ENCODE data around the gene SNRNP200. TPM values are rescaled to one million over a fixed set of nuclear protein-coding genes. Genes with fewer than 3 reads are reported as not detected.

The SNRNP200 gene
- total and polyA plus RNA-seq, 8 donors = 82.7 to 209 (median 195) TPM

- TF ChIP-seq CTCF (IDR thresholded peaks at IDR 0.05) = no peak
- H3K27me3 ChIP-seq = peaks cover 0 to 12% of the 10 kb centered on the region in 2 donors
- peaks cover 0 to 19% of the 10 kb centered on the region in 2 donors for H3K4me1 ChIP-seq
- no peak for DNase-seq
- intact Hi-C loops (cut with DNase I) = no loop called here
- no peaks in the 10 kb centered on the region for H3K9me3 ChIP-seq
- no peak overlapping the region for H3K27ac ChIP-seq
- peak; percentile 51 for ATAC-seq
- no peak overlapping the region for H3K4me3 ChIP-seq
- no peaks in the 10 kb centered on the region for H3K36me3 ChIP-seq
Observed at GRCh38 chr2:96330407-96330806, 25.1 kb upstream of the SNRNP200 start.

- Histone ChIP-seq H3K27ac (no peak overlapping the region), H3K36me3 (no peaks in the 10 kb centered on the region), H3K9me3 (no peaks in the 10 kb centered on the region), H3K27me3 (peaks cover 0 to 17% of the 10 kb centered on the region in 2 donors), H3K4me1 (peaks cover 0 to 21% of the 10 kb centered on the region in 2 donors), H3K4me3 (no peak overlapping the region)
- DNase-seq (no peak), ATAC-seq (no peak)
- no peak for TF ChIP-seq CTCF (IDR thresholded peaks at IDR 0.05)
- intact Hi-C loops (cut with DNase I) = no loop called here
Observed at GRCh38 chr2:96329874-96330273, 24.5 kb upstream of the SNRNP200 start.

- Histone ChIP-seq H3K4me1 (peaks cover 0 to 21% of the 10 kb centered on the region in 2 donors), H3K27ac (no peak overlapping the region), H3K4me3 (no peak overlapping the region), H3K27me3 (peaks cover 1 to 22% of the 10 kb centered on the region in 2 donors), H3K9me3 (no peaks in the 10 kb centered on the region), H3K36me3 (no peaks in the 10 kb centered on the region)
- peak in 1 of 4 donors; percentile 53 for DNase-seq
- no peak for TF ChIP-seq CTCF (IDR thresholded peaks at IDR 0.05)
- intact Hi-C loops (cut with DNase I) = no loop called here
- ATAC-seq = no peak
Observed at GRCh38 chr2:96329456-96329855, 24.1 kb upstream of the SNRNP200 start.

GRCh38 chr2:96326990-96327820 is 21.9 kb upstream of the SNRNP200 start:
- H3K27me3 ChIP-seq = peaks cover 19 to 44% of the 10 kb centered on the region in 2 donors
- DNase-seq (no peak), ATAC-seq (no peak)
- no peak overlapping the region for H3K27ac ChIP-seq
- no peak for TF ChIP-seq CTCF (IDR thresholded peaks at IDR 0.05)
- H3K9me3 ChIP-seq = no peaks in the 10 kb centered on the region
- intact Hi-C loops (cut with DNase I) = no loop called here
- no peaks in the 10 kb centered on the region for H3K36me3 ChIP-seq
- H3K4me1 ChIP-seq = peaks cover 0 to 24% of the 10 kb centered on the region in 2 donors
- no peak overlapping the region for H3K4me3 ChIP-seq

- Histone ChIP-seq H3K4me1 (peaks cover 0 to 30% of the 10 kb centered on the region in 2 donors), H3K27ac (no peak overlapping the region), H3K4me3 (no peak overlapping the region), H3K27me3 (peaks cover 19 to 50% of the 10 kb centered on the region in 2 donors), H3K9me3 (no peaks in the 10 kb centered on the region), H3K36me3 (no peaks in the 10 kb centered on the region)
- DNase-seq (no peak), ATAC-seq (no peak)
- intact Hi-C loops (cut with DNase I) = no loop called here
- no peak for TF ChIP-seq CTCF (IDR thresholded peaks at IDR 0.05)
Observed at GRCh38 chr2:96326564-96326963, 21.2 kb upstream of the SNRNP200 start.

Data from left lung (tissue), 10 donors.